MCF 10A (cell line): ENCODE results near the gene SYT14. TPM values are rescaled to one million over a fixed set of nuclear protein-coding genes. Genes with fewer than 3 reads are reported as not detected.
"Not testable (repeated sequence)": the region's sequence is repeated elsewhere in the genome, so short reads cannot be mapped to it uniquely, and the experiment has no call there.

Experiments
- BruUV-seq: library from RNA; stranded (reverse); fragments of 400-500 nt; replicated peaks from 2 replicates; lab custom pipeline; 2021; lab: Mats Ljungman, UMichigan
- CTCF ChIA-PET: fragments of 300-600 bp; sonication (Branson Sonifier 250); formaldehyde crosslinking; extraction: SDS; loops from one replicate; lab custom pipeline; 2021; ENCODE audit warnings: antibody characterized with exemption, inconsistent platforms; lab: Yijun Ruan, JAX
- POLR2A ChIA-PET: fragments of 300-600, 350-650 bp; sonication (Branson Sonifier 250); formaldehyde crosslinking; extraction: SDS; loops from one replicate; lab custom pipeline; 2020; ENCODE audit warnings: antibody characterized with exemption, inconsistent platforms; lab: Yijun Ruan, JAX
- DNase-seq: peaks from one replicate; pipeline ENCODE4 v3.0.0-alpha.2; 2018; ENCODE audit not compliant: unreplicated experiment
- H3K27ac Mint-ChIP-seq: one replicate; pipeline ENCODE4 v1.8.0; 2022; ENCODE audit warnings: mild to moderate bottlenecking, low read depth, mixed read lengths; ENCODE audit not compliant: unreplicated experiment
- H3K27me3 Mint-ChIP-seq: one replicate; pipeline ENCODE4 v1.8.0; 2022; ENCODE audit warnings: mixed read lengths; ENCODE audit not compliant: insufficient read depth, unreplicated experiment
- H3K36me3 Mint-ChIP-seq: one replicate; pipeline ENCODE4 v1.8.0; 2022; ENCODE audit warnings: mild to moderate bottlenecking, moderate library complexity, mixed read lengths; ENCODE audit not compliant: insufficient read depth, unreplicated experiment
- H3K4me1 Mint-ChIP-seq: one replicate; pipeline ENCODE4 v1.8.0; 2022; ENCODE audit warnings: mixed read lengths; ENCODE audit not compliant: insufficient read depth, unreplicated experiment
- H3K4me3 Mint-ChIP-seq: one replicate; pipeline ENCODE4 v1.8.0; 2022; ENCODE audit warnings: mild to moderate bottlenecking, moderate library complexity, mixed read lengths; ENCODE audit not compliant: unreplicated experiment
- H3K9me3 Mint-ChIP-seq: one replicate; pipeline ENCODE4 v1.8.0; 2022; ENCODE audit warnings: mixed read lengths; ENCODE audit not compliant: unreplicated experiment
- intact Hi-C: fragments of 100-400 bp; cut with micrococcal nuclease; formaldehyde crosslinking; loops from 2 replicates; pipeline ENCODE4 v1.14.1; 2022
- total RNA-seq: library from RNA; stranded (reverse); gene quantifications from 2 replicates; pipeline ENCODE4 v1.2.3, GENCODE V29; 2022
- TF ChIP-seq, protein P1 (sequence below): fragments of 200-600 bp; IDR thresholded peaks from one replicate; pipeline ENCODE4 v1.8.0; 2022; ENCODE audit warnings: antibody characterized with exemption, mild to moderate bottlenecking; ENCODE audit not compliant: unreplicated experiment

Gene SYT14
- total RNA-seq, 1 experiment from 2014 or later = 0.79 TPM

- no peaks in the 10 kb centered on the region for H3K36me3 Mint-ChIP-seq
These were observed 155.4 kb downstream of the SYT14 start for GRCh38 chr1:210093461-210093860.

GRCh38 chr1:210098356-210098755, 160.3 kb downstream of the SYT14 start:
- TF ChIP-seq, protein P1, sequence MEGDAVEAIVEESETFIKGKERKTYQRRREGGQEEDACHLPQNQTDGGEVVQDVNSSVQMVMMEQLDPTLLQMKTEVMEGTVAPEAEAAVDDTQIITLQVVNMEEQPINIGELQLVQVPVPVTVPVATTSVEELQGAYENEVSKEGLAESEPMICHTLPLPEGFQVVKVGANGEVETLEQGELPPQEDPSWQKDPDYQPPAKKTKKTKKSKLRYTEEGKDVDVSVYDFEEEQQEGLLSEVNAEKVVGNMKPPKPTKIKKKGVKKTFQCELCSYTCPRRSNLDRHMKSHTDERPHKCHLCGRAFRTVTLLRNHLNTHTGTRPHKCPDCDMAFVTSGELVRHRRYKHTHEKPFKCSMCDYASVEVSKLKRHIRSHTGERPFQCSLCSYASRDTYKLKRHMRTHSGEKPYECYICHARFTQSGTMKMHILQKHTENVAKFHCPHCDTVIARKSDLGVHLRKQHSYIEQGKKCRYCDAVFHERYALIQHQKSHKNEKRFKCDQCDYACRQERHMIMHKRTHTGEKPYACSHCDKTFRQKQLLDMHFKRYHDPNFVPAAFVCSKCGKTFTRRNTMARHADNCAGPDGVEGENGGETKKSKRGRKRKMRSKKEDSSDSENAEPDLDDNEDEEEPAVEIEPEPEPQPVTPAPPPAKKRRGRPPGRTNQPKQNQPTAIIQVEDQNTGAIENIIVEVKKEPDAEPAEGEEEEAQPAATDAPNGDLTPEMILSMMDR = no peak
- Mint-ChIP-seq H3K27ac (no peak overlapping the region), H3K4me1 (no peaks in the 10 kb centered on the region), H3K9me3 (no peaks in the 10 kb centered on the region), H3K36me3 (no peaks in the 10 kb centered on the region), H3K4me3 (no peak overlapping the region), H3K27me3 (peaks cover 80% of the 10 kb centered on the region)
- intact Hi-C loops = no loop called here
- DNase-seq = no peak
- no TSS peak for BruUV-seq
- ChIA-PET CTCF (interaction anchor here (0.5 to 0.7 kb wide), 4 partner anchors 25 to 1248 kb away, joined by 3 to 4 read pairs (median 3); no protein-coding TSS in a partner anchor), POLR2A (no interaction called here)

More at GRCh38 chr1:210093461-210093860, 155.4 kb downstream of the SYT14 start:
- no peak for DNase-seq
- BruUV-seq = no TSS peak
- no peak overlapping the region for H3K4me3 Mint-ChIP-seq
- no peak overlapping the region for H3K27ac Mint-ChIP-seq
- POLR2A ChIA-PET = no interaction called here
- H3K4me1 Mint-ChIP-seq = no peaks in the 10 kb centered on the region
- TF ChIP-seq, protein P1 = no peak
- CTCF ChIA-PET = interaction anchor here (0.6 to 1.1 kb wide), 5 partner anchors 11 to 508 kb away, joined by 3 to 5 read pairs (median 3); no protein-coding TSS in a partner anchor
- H3K27me3 Mint-ChIP-seq = peaks cover 59% of the 10 kb centered on the region
- no peaks in the 10 kb centered on the region for H3K9me3 Mint-ChIP-seq
- intact Hi-C loops = no loop called here

DNA sequence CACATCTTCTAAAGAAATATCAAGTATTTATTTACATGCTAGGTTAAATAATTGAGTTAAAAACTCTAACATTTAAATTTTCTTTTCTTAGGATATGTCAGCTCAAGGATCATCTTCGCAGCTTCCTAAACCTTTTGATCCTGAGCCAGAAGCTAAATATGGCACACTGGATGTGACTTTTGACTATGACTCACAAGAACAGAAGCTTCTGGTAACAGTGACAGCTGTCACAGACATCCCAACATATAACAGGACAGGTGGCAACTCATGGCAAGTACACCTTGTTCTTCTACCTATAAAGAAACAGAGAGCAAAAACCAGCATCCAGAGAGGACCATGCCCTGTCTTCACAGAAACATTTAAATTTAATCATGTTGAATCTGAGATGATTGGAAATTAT, 161.9 kb downstream of the SYT14 start:
- CTCF ChIA-PET = no interaction called here
- no TSS peak for BruUV-seq
- no peak overlapping the region for H3K27ac Mint-ChIP-seq
- POLR2A ChIA-PET = no interaction called here
- TF ChIP-seq, protein P1 = no peak
- no peaks in the 10 kb centered on the region for H3K9me3 Mint-ChIP-seq
- H3K4me3 Mint-ChIP-seq = no peak overlapping the region
- no peaks in the 10 kb centered on the region for H3K36me3 Mint-ChIP-seq
- peaks cover 64% of the 10 kb centered on the region for H3K27me3 Mint-ChIP-seq
- H3K4me1 Mint-ChIP-seq = no peaks in the 10 kb centered on the region
- no peak for DNase-seq
- intact Hi-C loops = no loop called here

- Mint-ChIP-seq H3K9me3 (peaks cover 8% of the 10 kb centered on the region), H3K36me3 (no peaks in the 10 kb centered on the region), H3K4me1 (no peaks in the 10 kb centered on the region), H3K27me3 (peaks cover 43% of the 10 kb centered on the region), H3K4me3 (no peak overlapping the region), H3K27ac (no peak overlapping the region)
- DNase-seq = no peak
- no TSS peak for BruUV-seq
- ChIA-PET POLR2A (interaction anchor here (0.6 to 1.2 kb wide), 3 partner anchors 15 to 200 kb away, joined by 3 to 4 read pairs (median 3); no protein-coding TSS in a partner anchor), CTCF (interaction anchor here (0.6 to 1.0 kb wide), 3 partner anchors 10 to 257 kb away, joined by 3 to 4 read pairs (median 3); no protein-coding TSS in a partner anchor)
- TF ChIP-seq, protein P1 = no peak
- intact Hi-C loops = no loop called here
These were observed 166.1 kb downstream of the SYT14 start for GRCh38 chr1:210104103-210104502.

DNA sequence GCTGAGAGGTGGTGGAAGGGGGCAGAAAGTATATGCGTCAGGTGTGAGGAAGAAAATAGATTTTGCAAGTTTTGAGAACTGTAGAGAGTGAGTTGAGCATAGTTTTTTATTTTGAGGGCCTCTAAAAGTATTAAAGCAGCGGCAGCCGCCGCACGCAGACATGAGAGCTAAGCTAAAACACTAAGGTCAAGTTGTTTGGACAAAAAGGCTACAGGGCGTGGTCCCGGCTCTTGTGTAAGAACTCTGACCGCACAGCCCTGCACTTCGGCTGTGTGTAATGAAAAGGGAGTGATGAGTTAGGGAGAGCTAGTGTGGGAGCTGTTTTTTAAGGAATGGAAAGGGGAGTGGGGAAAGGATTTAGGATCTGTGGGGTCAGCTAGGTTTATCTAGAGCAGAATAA, 174.9 kb downstream of the SYT14 start:
- H3K27me3 Mint-ChIP-seq = peaks cover 13% of the 10 kb centered on the region
- DNase-seq, H3K4me3 Mint-ChIP-seq, H3K27ac Mint-ChIP-seq, H3K36me3 Mint-ChIP-seq, H3K4me1 Mint-ChIP-seq, BruUV-seq, intact Hi-C loops, POLR2A ChIA-PET, H3K9me3 Mint-ChIP-seq: not testable (repeated sequence)
- CTCF ChIA-PET = interaction anchor here (1.2 kb wide), 1 partner anchor 123 kb away, joined by 3 read pairs; no protein-coding TSS in a partner anchor
